Heart right ventricle (tissue), 16 donors: ENCODE data around the gene PPP2R2B. TPM values are rescaled to one million over a fixed set of nuclear protein-coding genes. Genes with fewer than 3 reads are reported as not detected.

Experiments
- ATAC-seq, 8 donors: fragments of 200-7000 bp; cut with Tn5 transposase; one replicate each; pipeline ENCODE4 v1.9.1; 2020; ENCODE audit warnings: mild to moderate bottlenecking in 8 of 8, moderate library complexity in 8 of 8, moderate number of reproducible peaks in 1 of 8
- DNase-seq, 2 donors: peaks; one replicate each; pipeline ENCODE4 v3.0.0-alpha.2; 2020
- H3K27ac ChIP-seq, 10 donors: fragments of 200-600 bp; sonication (generic) in 2 of 10; one replicate each; pipeline versions ENCODE4 v1.5.0 to v1.8.0; 2020 to 2022; ENCODE audit warnings: mild to moderate bottlenecking in 3 of 10
- H3K27me3 ChIP-seq, 7 donors: fragments of 200-600 bp; one replicate each; pipeline ENCODE4 v1.8.0; 2021 to 2022; ENCODE audit warnings: mild to moderate bottlenecking in 2 of 7
- H3K36me3 ChIP-seq, 9 donors: fragments of 200-600 bp; sonication (generic) in 1 of 9; one replicate each; pipeline versions ENCODE4 v1.5.0 to v1.8.0; 2020 to 2022; ENCODE audit warnings: mild to moderate bottlenecking in 2 of 9
- H3K4me1 ChIP-seq, 9 donors: fragments of 200-600 bp; sonication (generic) in 1 of 9; one replicate each; pipeline versions ENCODE4 v1.5.0 to v1.8.0; 2020 to 2022; ENCODE audit warnings: mild to moderate bottlenecking in 4 of 9
- H3K4me3 ChIP-seq, 10 donors: fragments of 200-600 bp; sonication (generic) in 2 of 10; one replicate each; pipeline versions ENCODE4 v1.5.0 to v1.8.0; 2020 to 2022; ENCODE audit warnings: mild to moderate bottlenecking in 7 of 10, moderate library complexity in 2 of 10
- H3K9me3 ChIP-seq, 11 donors: fragments of 200-600 bp in 10 of 11; sonication (generic) in 2 of 11; one replicate each; pipeline versions ENCODE4 v1.5.0 to v1.8.0; 2013 to 2022; ENCODE audit warnings: mild to moderate bottlenecking in 2 of 11, control low read depth in 1 of 11, moderate library complexity in 1 of 11
- CTCF ChIP-seq, 9 donors: fragments of 200-600 bp; sonication (generic) in 2 of 9; IDR thresholded peaks; one replicate each; pipeline versions ENCODE4 v1.5.0 to v1.8.0; 2021 to 2022; ENCODE audit warnings: antibody characterized with exemption in 9 of 9, mild to moderate bottlenecking in 5 of 9, moderate library complexity in 1 of 9
- WGBS, 2 donors: extraction: QIAGEN DNeasy Blood & Tissue Kit; methylation state at CpG; one replicate each; pipeline ENCODE4 v1.1.7; 2013; ENCODE audit warnings: inconsistent platforms in 1 of 2; 5-methylcytosine and 5-hydroxymethylcytosine counted together
- intact Hi-C, 10 donors: fragments of 100-400 bp; cut with DNase I; formaldehyde crosslinking; loops; one replicate each; pipeline versions ENCODE4 v1.11.1 to v1.14.2; 2022
- polyA plus RNA-seq, 2 donors: library from polyadenylated mRNA; stranded (reverse); fragments of 200-250 nt; gene quantifications; one replicate each; pipeline ENCODE4 v1.2.3, GENCODE V29; 2013
- total RNA-seq, 10 donors: library from RNA; stranded (reverse); fragmentation: NEBNext Ultra II Directional in 3 of 10; extraction: Animal tissue kit (Norgen Biotek cat#: 25700) in 3 of 10; gene quantifications; one replicate each; pipeline versions ENCODE4 v1.2.1 to v1.2.4, GENCODE V29; 2021 to 2023
- donor health status: Arrhythmogenic right ventricular cardiomyopathy.
- donor health status: ischemic (EF 13 %, LVEDD 7.1; RV severe dilation, severe dysfunction).
- donor health status: healthy with polysubstance abuse.
- donor health status: DM: no; HTN: yes; CAD: no.
- donor health status: DM: no; HTN: no; CAD: no.
- donor health status: ischemic (EF 25% LVEDD 6.9; RV normal size, moderate dysfunction).
- donor health status: ischemic (EF 25% LVEDD 5.7; RV mildly dilated, moderate dysfunction).
- donor health status: healthy.
- donor health status: DM: yes; HTN: yes; CAD: no.
- donor health status: Ischemic cardiomyopathy.
- donor health status: ischemic (EF 35%, LVEDD 5.7; RV mildly dilated, moderate dysfunction).
- donor health status: nonischemic (EF 11% LVEDD 7.7; RV severe dilation, severe dysfunction).
- donor health status: DM: yes; HTN: yes; CAD: no.
- donor health status: PGD.
- donor health status: ischemic (EF 29% LVEDD 5.4; RV normal size, mild dysfunction).
- donor health status: nonischemic (EF 23%, LVEDD 6.1; RV moderate dilation, normal function).

Gene PPP2R2B
- total and polyA plus RNA-seq, 12 donors = 0.05 to 1.8 (median 0.57) TPM; not detected in 2

GRCh38 chr5:146751781-146752401 is 126.7 kb downstream of the PPP2R2B start:
- intact Hi-C loops = no loop called here
- Histone ChIP-seq H3K9me3 (peaks cover 0 to 10% (median 0%) of the 10 kb centered on the region in 11 donors), H3K4me3 (no peak overlapping the region), H3K27me3 (peaks cover 0 to 7% (median 0%) of the 10 kb centered on the region in 7 donors), H3K27ac (peak overlapping the region in 1 of 10 donors; percentile 32), H3K36me3 (no peaks in the 10 kb centered on the region), H3K4me1 (peaks cover 0 to 10% (median 0%) of the 10 kb centered on the region in 9 donors)
- ATAC-seq (peak in 2 of 8 donors; percentile 47 to 61), DNase-seq (no peak)
- whole genome bisulfite sequencing, 2 donors = 77 to 82% methylated on average over 3 of the region's 3 CpGs
- TF ChIP-seq CTCF (IDR thresholded peaks at IDR 0.05) = no peak

- TF ChIP-seq CTCF (IDR thresholded peaks at IDR 0.05) = no peak
- Histone ChIP-seq H3K27me3 (peaks cover 0 to 7% (median 0%) of the 10 kb centered on the region in 7 donors), H3K27ac (no peak overlapping the region), H3K36me3 (no peaks in the 10 kb centered on the region), H3K4me1 (peaks cover 0 to 10% (median 0%) of the 10 kb centered on the region in 9 donors), H3K9me3 (peaks cover 0 to 10% (median 0%) of the 10 kb centered on the region in 11 donors), H3K4me3 (no peak overlapping the region)
- ATAC-seq (no peak), DNase-seq (no peak)
- intact Hi-C loops = no loop called here
- 66 to 77% methylated on average over 3 of the region's 3 CpGs for WGBS, 2 donors
Observed at GRCh38 chr5:146751054-146751453, 127.5 kb downstream of the PPP2R2B start.

DNA sequence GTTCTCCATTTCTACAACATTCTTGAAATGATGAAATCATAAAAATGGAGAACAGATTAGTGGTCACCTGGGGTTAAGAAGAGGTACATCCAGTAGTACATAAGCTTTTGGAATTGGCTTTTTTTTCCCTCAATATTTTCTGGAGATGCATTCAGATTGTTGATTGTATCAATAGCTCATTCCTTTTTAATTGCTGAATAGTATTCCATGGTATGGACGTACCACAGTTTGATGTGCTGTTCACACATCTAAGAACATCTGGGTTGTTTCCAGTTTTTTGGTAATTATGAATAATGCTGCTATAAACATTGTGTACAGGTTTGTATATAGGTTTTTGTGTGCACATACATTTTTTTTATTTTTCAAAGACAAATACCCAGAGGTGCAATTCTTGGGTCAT is 130.0 kb downstream of the PPP2R2B start:
- Histone ChIP-seq H3K27ac (no peak overlapping the region), H3K4me3 (no peak overlapping the region), H3K9me3 (peaks cover 0 to 10% (median 0%) of the 10 kb centered on the region in 11 donors), H3K36me3 (no peaks in the 10 kb centered on the region), H3K4me1 (peaks cover 0 to 8% (median 0%) of the 10 kb centered on the region in 9 donors), H3K27me3 (no peaks in the 10 kb centered on the region)
- TF ChIP-seq CTCF (IDR thresholded peaks at IDR 0.05) = no peak
- no peak for DNase-seq
- intact Hi-C loops = no loop called here
- no peak for ATAC-seq
- 84 to 91% methylated on average over 1 of the region's 1 CpG for WGBS, 2 donors

DNA sequence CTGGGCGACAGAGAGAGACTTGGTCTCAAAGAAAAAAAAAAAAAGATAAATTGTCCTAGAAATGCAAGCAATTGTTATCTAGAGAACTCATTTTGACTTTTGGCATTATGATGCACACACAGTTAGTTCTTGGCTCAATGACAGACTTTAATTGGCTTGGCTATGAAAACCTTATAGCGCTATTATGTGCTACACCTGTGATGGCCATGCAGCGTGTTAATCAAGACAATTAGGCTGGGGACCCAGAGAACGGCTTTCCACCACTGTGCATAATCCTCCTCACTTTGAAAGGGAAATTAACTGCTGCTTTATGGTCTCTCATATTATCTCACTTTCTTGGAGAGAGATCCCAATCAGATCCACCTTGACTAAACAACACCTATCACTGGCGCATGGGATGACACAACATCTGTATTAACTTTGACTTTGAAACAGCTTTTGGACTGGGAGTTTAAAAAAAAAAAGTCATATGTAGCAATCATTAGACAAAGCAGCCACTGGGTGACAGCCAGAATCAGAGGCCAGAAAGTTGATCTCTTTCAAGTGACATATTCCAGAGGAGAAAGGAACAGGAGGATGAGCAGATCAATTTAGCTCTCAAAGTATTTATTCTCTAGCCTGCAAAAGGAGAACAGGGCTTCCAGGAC is 132.5 kb downstream of the PPP2R2B start:
- Histone ChIP-seq H3K4me3 (no peak overlapping the region), H3K9me3 (peaks cover 0 to 10% (median 0%) of the 10 kb centered on the region in 11 donors), H3K36me3 (no peaks in the 10 kb centered on the region), H3K27ac (no peak overlapping the region), H3K27me3 (no peaks in the 10 kb centered on the region), H3K4me1 (no peaks in the 10 kb centered on the region)
- no peak for ATAC-seq
- DNase-seq = no peak
- no peak for TF ChIP-seq CTCF (IDR thresholded peaks at IDR 0.05)
- intact Hi-C loops = no loop called here
- 73 to 76% methylated on average over 5 of the region's 5 CpGs for WGBS, 2 donors
